ENCODE measurements around the gene HNRNPA1L2. TPM values are rescaled to one million over a fixed set of nuclear protein-coding genes. Genes with fewer than 3 reads are reported as not detected.
A peak's percentile ranks its signal among the peaks of the same experiment; 100 is the strongest.

The HNRNPA1L2 gene
- total and polyA plus RNA-seq, 10 of the 15 experiments (the other 5 are each of a cell fraction or from before 2014, with no cell fraction given): 3.3 to 12.0 (median 7.8) TPM

GRCh38 chr13:52652980-52653303 is 10.7 kb downstream of the HNRNPA1L2 start:
- peak; percentile 60 for ATAC-seq
- Histone ChIP-seq H3K79me2 (ENCODE audit: control insufficient read depth, insufficient read depth, low read length) (peaks cover 63% of the 10 kb centered on the region), H3K27ac (ENCODE audit: control insufficient read depth, insufficient read depth) (peak overlapping the region; percentile 94), H3K9ac (ENCODE audit: control insufficient read depth, insufficient read depth, low read length) (peak overlapping the region; percentile 89), H3K27me3 (replicated peaks in 1 of 2; ENCODE audit: control insufficient read depth in 2 of 2, insufficient read depth in 2 of 2, low read length in 1 of 2) (no peaks in the 10 kb centered on the region), H3K4me3 (peak overlapping the region; percentile 79), H3K36me3 (ENCODE audit: control insufficient read depth in 2 of 2, insufficient read depth in 2 of 2, low read length in 1 of 2) (peaks cover 0 to 10% of the 10 kb centered on the region in 2 experiments; a peak in 2 of 4 replicates), H4K20me1 (ENCODE audit: control insufficient read depth, insufficient read depth) (no peaks in the 10 kb centered on the region), H3K9me3 (replicated peaks; ENCODE audit: control insufficient read depth, insufficient read depth, low read length) (no peaks in the 10 kb centered on the region), H3K4me2 (ENCODE audit: control insufficient read depth, insufficient read depth) (no peak overlapping the region; the same call in 1 of the 2 replicates), H3K4me1 (ENCODE audit: control insufficient read depth, insufficient read depth, low read length) (no peaks in the 10 kb centered on the region; the same call in 1 of the 2 replicates), H2AFZ (ENCODE audit: control insufficient read depth, low read depth, low read length) (peak overlapping the region; percentile 43)
- no peak for FAIRE-seq
- TSS peak; percentile 64 for BruUV-seq (replicated peaks)
- ChIA-PET RAD21 (ENCODE audit: unreplicated experiment) (interaction anchor here (1.1 to 4.2 kb wide), 14 partner anchors 9 to 499 kb away, joined by 3 to 33 read pairs (median 6); no protein-coding TSS in a partner anchor), POLR2A (interaction anchor here (1.1 to 3.1 kb wide), 9 partner anchors 13 to 197 kb away, joined by 3 to 19 read pairs (median 6); no protein-coding TSS in a partner anchor), SMC1A (ENCODE audit: uncharacterized antibody, unreplicated experiment) (interaction anchor here (0.8 to 4.2 kb wide), 20 partner anchors 11 to 197 kb away, joined by 3 to 41 read pairs (median 4); no protein-coding TSS in a partner anchor), CTCF (interaction anchor here (0.7 to 3.4 kb wide), 19 partner anchors 11 to 315 kb away, joined by 3 to 39 read pairs (median 6); partner anchors contain the start of gene VPS36)
- under 1% methylated on average over 17 of the region's 18 CpGs for WGBS (ENCODE audit: insufficient coverage, insufficient replicate concordance, low lambda C conversion rate, missing lambda C conversion rate)
- in situ Hi-C loops (cut with MboI) (loop anchor here (10.0 kb wide), 1 partner anchor 198 kb away; the partner anchor contains the start of genes CKAP2 and VPS36), intact Hi-C loops (cut with micrococcal nuclease; ENCODE audit: unreplicated experiment) (loop anchor here (1.0 to 5.0 kb wide), 2 partner anchors 36 to 201 kb away; partner anchors contain the start of gene VPS36)
- no peak for DNase-seq (ENCODE audit: low read depth, low spot score)
- TF ChIP-seq CTCF (IDR thresholded peaks at IDR 0.05 in 2 of 3, conservative IDR thresholded peaks at IDR 0.05 in 1 of 3; ENCODE audit: control insufficient read depth in 2 of 3, extremely low read depth in 1 of 3, insufficient read depth in 1 of 3, low read depth in 3 of 3, low read length in 3 of 3) (no peak), ZBTB40 (IDR thresholded peaks at IDR 0.05; ENCODE audit: borderline replicate concordance) (peak; percentile 68; the same call in 1 of the 2 replicates), ZBED1 (IDR thresholded peaks at IDR 0.05; ENCODE audit: borderline replicate concordance) (peak; percentile 13; the same call in 1 of the 2 replicates), E2F8 (IDR thresholded peaks at IDR 0.05; ENCODE audit: low read depth, partially characterized antibody) (peak; percentile 27), NKRF (conservative IDR thresholded peaks at IDR 0.05) (peak; percentile 27; the same call in 1 of the 2 replicates), TAF1 (IDR thresholded peaks at IDR 0.05; ENCODE audit: borderline replicate concordance, low read depth, low read length) (no peak), BHLHE40 (IDR thresholded peaks at IDR 0.05; ENCODE audit: borderline replicate concordance in 1 of 2, low read depth in 2 of 2, low read length in 1 of 2) (peak in 1 of 2 experiments; percentile 34; a peak in 2 of 4 replicates), CBFB (IDR thresholded peaks at IDR 0.05; ENCODE audit: low read depth) (no peak), ATF7 (IDR thresholded peaks at IDR 0.05; ENCODE audit: low read depth) (peak; percentile 91; the same call in 1 of the 2 replicates)

Data from GM12878 (cell line).